Subcutaneous abdominal adipose tissue (tissue), 5 donors: Measurements from ENCODE around the gene LRCH1.

ENCODE experiments used
- H3K27ac ChIP-seq: one replicate; pipeline ENCODE4 v1.7.0; 2013; ENCODE audit warnings: low read depth, mild to moderate bottlenecking, inconsistent platforms, low read length, moderate library complexity
- H3K27me3 ChIP-seq, 5 donors: one replicate each; pipeline ENCODE4 v1.7.0; 2013; ENCODE audit warnings: low read length in 5 of 5, inconsistent platforms in 1 of 5; ENCODE audit not compliant: control insufficient read depth in 5 of 5, insufficient read depth in 4 of 5
- H3K36me3 ChIP-seq, 5 donors: one replicate each; pipeline ENCODE4 v1.7.0; 2013; ENCODE audit warnings: low read length in 5 of 5; ENCODE audit not compliant: control insufficient read depth in 5 of 5, insufficient read depth in 5 of 5
- H3K4me1 ChIP-seq, 5 donors: one replicate each; pipeline ENCODE4 v1.7.0; 2013; ENCODE audit warnings: low read length in 5 of 5, mild to moderate bottlenecking in 3 of 5, moderate library complexity in 1 of 5; ENCODE audit not compliant: control insufficient read depth in 5 of 5, insufficient read depth in 5 of 5
- H3K4me3 ChIP-seq, 5 donors: one replicate each; pipeline ENCODE4 v1.7.0; 2013; ENCODE audit warnings: low read length in 5 of 5, low read depth in 1 of 5
- H3K9ac ChIP-seq, 5 donors: one replicate each; pipeline ENCODE4 v1.7.0; 2013; ENCODE audit warnings: low read length in 5 of 5, mild to moderate bottlenecking in 4 of 5, moderate library complexity in 3 of 5
- H3K9me3 ChIP-seq, 5 donors: one replicate each; pipeline ENCODE4 v1.7.0; 2013; ENCODE audit warnings: low read length in 5 of 5; ENCODE audit not compliant: control insufficient read depth in 5 of 5
- donor health status: healthy.
- donor health status: healthy.
- donor health status: healthy.
- donor health status: healthy.
- donor health status: healthy.

Gene LRCH1

DNA sequence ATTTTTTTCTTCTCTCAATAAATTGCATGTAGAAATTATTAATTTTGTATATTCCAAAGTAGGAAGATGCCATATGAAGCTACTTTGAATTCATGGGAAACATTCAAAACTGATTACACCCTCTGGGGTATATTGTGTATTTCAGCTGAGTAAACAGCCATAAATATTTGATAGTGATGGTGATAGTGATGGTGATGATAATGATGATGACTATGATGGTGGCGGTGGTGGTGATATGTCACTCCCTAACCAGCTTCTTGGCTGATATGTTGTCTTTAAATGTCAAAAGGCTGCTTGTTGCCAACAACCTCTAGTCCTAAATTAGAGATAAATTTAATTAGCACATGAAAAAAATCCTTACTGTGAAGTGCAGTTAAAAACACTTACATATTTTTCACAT is 102.0 kb downstream of the LRCH1 start:
- Histone ChIP-seq H3K27me3 (no peaks in the 10 kb centered on the region), H3K36me3 (no peaks in the 10 kb centered on the region), H3K4me3 (no peak overlapping the region), H3K4me1 (peaks cover 0 to 30% (median 17%) of the 10 kb centered on the region in 5 donors), H3K9me3 (no peaks in the 10 kb centered on the region), H3K9ac (peak overlapping the region in 1 of 5 donors; percentile 6), H3K27ac (peak overlapping the region; percentile 55)

DNA sequence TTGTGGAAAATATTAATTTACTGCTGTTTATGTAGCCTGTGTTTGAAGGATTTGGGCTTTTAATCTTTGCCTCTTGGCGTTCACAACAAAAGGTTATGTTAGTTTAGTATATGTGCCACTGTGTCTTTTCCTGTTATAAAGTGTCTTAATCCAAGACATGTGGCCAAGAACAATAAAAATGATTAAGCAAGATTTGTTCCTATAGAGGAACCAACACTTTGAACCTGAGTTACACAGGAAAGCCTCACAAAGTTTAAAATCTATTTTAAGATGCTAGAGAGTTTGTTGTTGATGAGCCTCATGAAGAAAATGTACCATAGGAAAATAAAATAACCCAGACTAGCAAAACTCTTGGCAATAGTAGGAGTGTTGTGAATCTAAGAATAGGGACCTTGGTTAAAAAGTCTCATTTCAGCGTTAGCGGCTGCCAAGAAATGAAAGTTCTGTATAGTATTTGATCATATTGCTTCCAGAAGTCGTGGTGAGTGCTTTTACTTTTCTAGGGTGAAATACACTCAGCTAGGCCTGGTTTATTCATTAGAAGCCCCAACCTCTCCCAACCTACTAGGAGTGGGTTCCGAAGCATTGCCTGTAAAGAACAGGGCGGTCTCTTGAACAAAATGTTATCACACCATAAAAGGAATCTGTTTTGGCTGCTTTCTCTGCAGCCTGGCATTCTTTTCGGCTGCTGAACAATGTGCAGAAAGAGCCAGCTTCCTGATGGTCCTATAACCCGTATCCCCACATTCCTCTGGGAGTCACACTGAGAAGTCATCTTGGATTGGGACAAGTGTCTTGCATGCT is 102.6 kb downstream of the LRCH1 start:
- H3K9ac ChIP-seq = peak overlapping the region in 3 of 5 donors; percentile 3 to 37 (median 30)
- H3K4me3 ChIP-seq = peak overlapping the region in 3 of 5 donors; percentile 22 to 45 (median 40)
- peaks cover 0 to 30% (median 17%) of the 10 kb centered on the region in 5 donors for H3K4me1 ChIP-seq
- H3K27me3 ChIP-seq = no peaks in the 10 kb centered on the region
- no peaks in the 10 kb centered on the region for H3K36me3 ChIP-seq
- no peaks in the 10 kb centered on the region for H3K9me3 ChIP-seq
- H3K27ac ChIP-seq = peak overlapping the region; percentile 55

DNA sequence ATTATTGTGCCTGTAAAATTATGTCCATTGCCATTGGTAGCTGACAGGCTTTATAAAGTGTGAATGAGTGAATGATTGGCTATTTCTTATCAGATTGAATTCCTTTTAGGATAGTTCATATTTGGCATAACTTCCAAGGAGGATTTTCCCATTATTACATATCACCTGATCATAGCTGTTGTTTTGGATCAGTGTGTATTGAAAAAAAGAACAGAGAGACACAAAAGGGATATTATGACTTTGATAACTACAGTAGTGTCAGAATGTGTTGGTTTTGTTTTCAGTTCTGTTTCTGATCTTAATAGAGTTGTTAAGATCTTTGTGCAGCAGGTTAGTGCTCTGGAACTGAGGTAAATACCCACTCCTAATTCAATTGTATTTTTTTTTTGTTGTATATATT is 103.8 kb downstream of the LRCH1 start:
- no peak overlapping the region for H3K4me3 ChIP-seq
- H3K27ac ChIP-seq = peak overlapping the region; percentile 9
- H3K9ac ChIP-seq = no peak overlapping the region
- no peaks in the 10 kb centered on the region for H3K9me3 ChIP-seq
- H3K36me3 ChIP-seq = no peaks in the 10 kb centered on the region
- peaks cover 0 to 30% (median 17%) of the 10 kb centered on the region in 5 donors for H3K4me1 ChIP-seq
- H3K27me3 ChIP-seq = no peaks in the 10 kb centered on the region

DNA sequence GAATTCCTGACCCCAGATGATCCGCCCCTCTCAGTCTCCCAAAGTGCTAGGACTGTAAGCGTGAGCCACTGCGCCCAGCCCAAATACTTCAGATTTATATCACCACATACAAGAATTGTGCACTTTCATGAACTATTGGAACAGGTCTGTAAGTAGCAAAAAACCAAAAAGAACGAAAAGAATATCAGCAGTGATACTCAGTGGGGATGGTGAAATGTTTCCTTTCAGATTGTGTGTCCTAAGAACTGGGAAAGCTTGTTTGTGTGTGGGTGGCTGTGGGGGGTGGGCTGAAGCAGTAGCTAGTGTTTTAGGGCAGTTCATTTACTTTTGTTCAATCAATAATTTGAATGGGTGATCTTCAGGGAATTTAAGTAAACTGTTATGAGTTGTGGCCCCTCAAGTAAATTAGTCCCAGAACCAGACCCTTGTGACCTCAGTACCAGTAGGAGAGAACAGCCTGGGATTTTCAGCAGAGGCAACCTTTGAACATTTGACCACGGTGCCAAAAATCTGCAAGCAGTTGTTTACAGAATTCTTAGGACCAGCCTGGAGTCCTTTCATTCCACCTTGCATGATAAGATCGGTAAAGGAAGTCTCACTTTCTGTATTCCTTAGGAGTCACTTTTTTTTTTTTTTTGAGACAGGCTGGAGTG is 106.6 kb downstream of the LRCH1 start:
- no peaks in the 10 kb centered on the region for H3K9me3 ChIP-seq
- no peak overlapping the region for H3K27ac ChIP-seq
- no peak overlapping the region for H3K9ac ChIP-seq
- H3K36me3 ChIP-seq = no peaks in the 10 kb centered on the region
- no peaks in the 10 kb centered on the region for H3K27me3 ChIP-seq
- H3K4me1 ChIP-seq = peaks cover 0 to 37% (median 17%) of the 10 kb centered on the region in 5 donors
- H3K4me3 ChIP-seq = no peak overlapping the region

DNA sequence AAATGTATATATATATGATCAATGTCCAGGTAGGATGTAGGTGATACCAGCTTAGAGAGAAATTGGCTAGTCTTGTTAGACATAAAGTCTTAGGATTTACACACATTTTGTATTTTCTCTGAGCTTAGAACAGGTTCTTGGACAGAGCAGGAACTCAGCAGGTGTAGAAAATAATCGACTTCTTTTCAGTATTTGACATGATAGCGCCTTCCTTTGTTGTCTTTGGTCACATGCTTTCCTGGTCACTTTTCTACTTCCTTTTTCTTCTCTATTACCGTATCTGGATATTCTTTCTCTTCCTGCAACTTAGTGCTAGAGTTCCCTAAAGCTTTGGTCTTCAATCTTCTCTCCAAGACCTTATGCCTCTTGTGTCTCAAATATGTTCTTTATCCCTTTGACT is 107.4 kb downstream of the LRCH1 start:
- Histone ChIP-seq H3K4me1 (peaks cover 0 to 34% (median 17%) of the 10 kb centered on the region in 5 donors), H3K4me3 (no peak overlapping the region), H3K9me3 (no peaks in the 10 kb centered on the region), H3K9ac (no peak overlapping the region), H3K36me3 (no peaks in the 10 kb centered on the region), H3K27me3 (no peaks in the 10 kb centered on the region), H3K27ac (no peak overlapping the region)

DNA sequence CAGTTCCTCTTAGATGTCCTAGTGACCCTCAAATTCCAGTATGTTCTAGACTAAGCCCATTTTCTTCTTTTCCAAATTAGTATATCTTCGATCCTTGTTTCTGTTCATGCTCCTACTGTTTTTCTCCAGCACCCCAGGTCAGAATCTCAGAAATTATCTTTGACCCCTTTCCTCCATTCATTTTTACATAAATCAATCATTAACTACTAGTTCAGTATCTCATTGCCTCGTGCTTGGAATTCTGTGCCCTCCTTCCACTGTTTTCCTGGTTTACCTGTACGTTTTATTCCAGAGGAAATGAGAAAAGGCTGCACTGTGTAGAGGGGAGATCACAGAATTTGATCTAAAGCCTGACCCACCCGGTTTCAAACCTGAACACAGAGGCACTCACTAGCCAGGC is 107.9 kb downstream of the LRCH1 start:
- Histone ChIP-seq H3K9me3 (no peaks in the 10 kb centered on the region), H3K36me3 (no peaks in the 10 kb centered on the region), H3K27ac (no peak overlapping the region), H3K27me3 (no peaks in the 10 kb centered on the region), H3K4me1 (peaks cover 0 to 34% (median 13%) of the 10 kb centered on the region in 5 donors), H3K4me3 (no peak overlapping the region), H3K9ac (no peak overlapping the region)

DNA sequence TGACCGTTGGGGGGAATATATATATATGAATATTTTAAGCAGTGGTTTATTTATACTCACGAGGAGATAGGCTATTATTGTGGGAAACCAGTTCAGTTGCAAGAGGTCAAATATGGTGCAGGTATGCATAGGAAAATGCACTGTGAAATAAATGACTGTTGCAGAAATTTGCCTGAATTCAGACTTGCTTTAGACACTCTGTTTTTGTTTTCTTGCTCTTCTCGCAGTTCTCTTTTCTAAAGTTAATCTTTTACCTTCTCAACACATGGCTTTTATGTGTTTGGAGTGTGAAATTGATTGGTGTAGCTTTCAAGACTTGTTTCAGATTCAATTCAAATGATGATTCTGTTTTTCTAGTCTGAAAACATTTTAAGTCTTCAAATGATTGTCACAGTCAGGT is 109.7 kb downstream of the LRCH1 start:
- Histone ChIP-seq H3K36me3 (no peaks in the 10 kb centered on the region), H3K27ac (peak overlapping the region; percentile 11), H3K9me3 (no peaks in the 10 kb centered on the region), H3K4me3 (no peak overlapping the region), H3K27me3 (no peaks in the 10 kb centered on the region), H3K9ac (no peak overlapping the region), H3K4me1 (peaks cover 0 to 35% (median 12%) of the 10 kb centered on the region in 5 donors)

DNA sequence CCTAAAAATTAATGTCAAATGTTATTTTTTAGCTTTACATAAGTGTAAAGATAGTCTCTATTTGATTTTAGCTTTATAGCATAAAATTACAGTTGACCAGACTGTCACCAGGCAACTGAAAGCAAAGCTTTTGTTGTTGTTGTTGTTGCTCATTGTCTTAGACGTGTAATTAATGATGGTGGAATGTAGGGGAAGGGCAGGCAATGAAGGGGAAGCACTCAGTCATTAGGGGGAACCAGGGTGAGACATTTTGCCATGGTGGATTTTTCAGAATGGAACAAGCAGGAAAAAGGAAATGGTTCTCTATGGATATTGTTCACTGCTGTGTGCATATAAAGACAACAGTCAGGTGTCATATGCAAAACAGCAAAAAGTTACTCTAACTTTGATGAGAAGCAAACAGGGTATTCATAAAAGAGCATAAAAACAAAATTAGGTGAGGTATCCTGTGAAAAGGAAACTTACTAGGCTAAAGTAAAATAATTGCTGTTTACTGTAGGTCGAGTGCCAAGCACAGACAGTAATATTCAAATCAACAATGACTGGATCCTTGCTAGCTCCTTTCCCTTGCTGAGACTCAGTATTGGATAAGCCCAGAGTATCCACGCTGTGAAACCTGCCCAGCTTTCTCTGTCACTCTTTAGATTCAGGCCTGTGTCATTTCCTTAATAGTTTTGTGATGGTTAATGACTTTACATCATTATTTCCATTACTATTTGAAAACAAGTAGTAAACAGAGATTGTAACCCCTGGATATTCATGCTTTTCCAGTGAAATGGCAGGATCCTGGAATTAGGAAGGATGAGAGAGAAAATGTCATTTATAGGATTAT is 110.5 kb downstream of the LRCH1 start:
- no peaks in the 10 kb centered on the region for H3K9me3 ChIP-seq
- H3K27ac ChIP-seq = peak overlapping the region; percentile 19
- no peak overlapping the region for H3K4me3 ChIP-seq
- no peaks in the 10 kb centered on the region for H3K36me3 ChIP-seq
- H3K9ac ChIP-seq = no peak overlapping the region
- H3K4me1 ChIP-seq = peaks cover 0 to 42% (median 12%) of the 10 kb centered on the region in 5 donors
- no peaks in the 10 kb centered on the region for H3K27me3 ChIP-seq

DNA sequence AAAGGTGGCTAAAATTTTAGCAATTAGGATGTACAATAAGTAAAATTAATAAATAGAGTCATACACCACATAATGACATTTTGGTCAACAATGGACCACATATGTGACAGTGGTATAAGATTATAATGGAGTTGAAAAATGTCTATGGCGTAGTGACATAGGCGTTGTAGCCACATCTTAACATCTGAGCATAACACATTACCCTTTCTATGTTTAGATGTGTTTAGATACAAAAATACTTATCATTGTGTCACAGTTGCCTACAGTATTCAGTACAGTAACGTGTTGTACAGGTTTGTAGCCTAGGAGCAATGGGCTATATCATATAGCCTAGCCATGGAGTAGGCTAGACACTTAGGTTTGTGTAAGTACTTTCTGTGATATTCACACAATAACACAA is 111.2 kb downstream of the LRCH1 start:
- Histone ChIP-seq H3K27me3 (no peaks in the 10 kb centered on the region), H3K4me1 (peaks cover 0 to 48% (median 12%) of the 10 kb centered on the region in 5 donors), H3K27ac (no peak overlapping the region), H3K36me3 (no peaks in the 10 kb centered on the region), H3K4me3 (no peak overlapping the region), H3K9me3 (no peaks in the 10 kb centered on the region), H3K9ac (no peak overlapping the region)
